Duodenal mucosa (tissue), 2 donors: ENCODE data around the gene UFL1.
"Not testable (repeated sequence)": the region's sequence is repeated elsewhere in the genome, so short reads cannot be mapped to it uniquely, and the experiment has no call there.

Experiments
- H3K27ac ChIP-seq: one replicate; pipeline ENCODE4 v1.7.0; 2013; ENCODE audit warnings: low read depth, low read length
- H3K27me3 ChIP-seq, 2 donors: one replicate each; pipeline ENCODE4 v1.7.0; 2013; ENCODE audit warnings: low read length in 2 of 2, control low read depth in 1 of 2; ENCODE audit not compliant: insufficient read depth in 2 of 2, control insufficient read depth in 1 of 2
- H3K36me3 ChIP-seq, 2 donors: one replicate each; pipeline ENCODE4 v1.7.0; 2013; ENCODE audit warnings: low read length in 2 of 2, control low read depth in 1 of 2; ENCODE audit not compliant: insufficient read depth in 2 of 2, control insufficient read depth in 1 of 2
- H3K4me1 ChIP-seq, 2 donors: one replicate each; pipeline ENCODE4 v1.7.0; 2013; ENCODE audit warnings: low read length in 2 of 2, control low read depth in 1 of 2; ENCODE audit not compliant: insufficient read depth in 2 of 2, control insufficient read depth in 1 of 2
- H3K4me3 ChIP-seq, 2 donors: one replicate each; pipeline ENCODE4 v1.7.0; 2013; ENCODE audit warnings: low read length in 2 of 2, low read depth in 1 of 2
- H3K9ac ChIP-seq, 2 donors: one replicate each; pipeline ENCODE4 v1.7.0; 2013; ENCODE audit warnings: low read length in 2 of 2, low read depth in 1 of 2
- H3K9me3 ChIP-seq, 2 donors: one replicate each; pipeline ENCODE4 v1.7.0; 2013; ENCODE audit warnings: low read length in 2 of 2, control low read depth in 1 of 2; ENCODE audit not compliant: control insufficient read depth in 1 of 2

The UFL1 gene

GRCh38 chr6:96521644-96522464 lies at the start of gene UFL1:
UFL1 (plus strand) TSS chr6:96521806; CDS start chr6:96521874, 68 bp downstream.
- H3K9ac ChIP-seq, result peak within 1 kb of the TSS; percentile 96 to 98
- H3K4me1 ChIP-seq, result peaks cover 16% of the 10 kb centered on the region in 2 donors
- peak within 1 kb of the TSS; percentile 96 for H3K27ac ChIP-seq

DNA sequence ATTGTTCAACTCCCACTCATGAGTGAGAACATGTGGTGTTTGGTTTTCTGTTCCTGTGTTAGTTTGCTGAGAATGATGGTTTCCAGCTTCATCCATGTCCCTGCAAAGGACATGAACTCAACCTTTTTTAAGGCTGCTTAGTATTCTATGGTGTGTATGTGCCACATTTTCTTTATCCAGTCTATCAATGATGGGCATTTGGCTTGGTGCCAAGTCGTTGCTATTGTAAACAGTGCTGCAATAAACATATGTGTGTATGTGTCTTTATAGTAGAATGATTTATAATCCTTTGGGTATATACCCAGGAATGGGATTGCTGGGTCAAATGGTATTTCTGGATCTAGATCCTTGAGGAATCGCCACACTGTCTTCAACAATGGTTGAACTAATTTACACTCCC lies 49.3 kb upstream of the UFL1 start:
- H3K27me3 ChIP-seq, H3K36me3 ChIP-seq, H3K27ac ChIP-seq, H3K4me1 ChIP-seq, H3K4me3 ChIP-seq, H3K9ac ChIP-seq, H3K9me3 ChIP-seq: not testable (repeated sequence)

More at GRCh38 chr6:96521644-96522464, at the start of gene UFL1:
- Histone ChIP-seq H3K9me3 (no peaks in the 10 kb centered on the region), H3K4me3 (peak within 1 kb of the TSS; percentile 89 to 93), H3K27me3 (no peaks in the 10 kb centered on the region), H3K36me3 (peaks cover 5 to 11% of the 10 kb centered on the region in 2 donors)

GRCh38 chr6:96478695-96479094 lies 42.9 kb upstream of the UFL1 start:
- H3K36me3 ChIP-seq, result no peaks in the 10 kb centered on the region
- H3K9ac ChIP-seq, result no peak overlapping the region
- peaks cover 17% of the 10 kb centered on the region in 2 donors for H3K9me3 ChIP-seq
- H3K27me3 ChIP-seq, result no peaks in the 10 kb centered on the region
- no peak overlapping the region for H3K27ac ChIP-seq
- H3K4me3 ChIP-seq, result no peak overlapping the region
- H3K4me1 ChIP-seq, result no peaks in the 10 kb centered on the region

DNA sequence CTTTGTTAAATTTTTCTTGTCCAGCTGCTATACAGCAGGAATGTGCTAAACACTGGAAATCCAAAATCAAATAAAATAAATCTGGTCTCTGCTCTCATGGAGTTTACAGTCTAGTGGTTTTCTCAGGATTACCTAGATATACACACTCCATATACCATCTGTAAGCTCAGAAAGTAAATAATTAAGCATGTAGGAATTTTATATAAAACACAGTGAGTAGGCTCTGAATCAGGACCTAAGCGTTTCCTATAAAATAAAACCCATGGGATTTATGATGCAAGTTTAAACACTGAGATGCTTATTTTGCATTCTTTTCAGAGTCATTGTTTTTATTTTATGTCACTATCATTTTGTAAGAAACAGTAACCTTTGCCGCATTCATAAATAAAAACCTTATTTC lies 29.7 kb upstream of the UFL1 start:
- no peak overlapping the region for H3K9ac ChIP-seq
- peaks cover 27 to 48% of the 10 kb centered on the region in 2 donors for H3K9me3 ChIP-seq
- no peaks in the 10 kb centered on the region for H3K27me3 ChIP-seq
- H3K36me3 ChIP-seq, result no peaks in the 10 kb centered on the region
- no peak overlapping the region for H3K4me3 ChIP-seq
- no peak overlapping the region for H3K27ac ChIP-seq
- no peaks in the 10 kb centered on the region for H3K4me1 ChIP-seq

GRCh38 chr6:96499781-96500180 lies 21.8 kb upstream of the UFL1 start:
- no peak overlapping the region for H3K4me3 ChIP-seq
- H3K9ac ChIP-seq, result no peak overlapping the region
- H3K27me3 ChIP-seq, result no peaks in the 10 kb centered on the region
- no peaks in the 10 kb centered on the region for H3K36me3 ChIP-seq
- peaks cover 14 to 24% of the 10 kb centered on the region in 2 donors for H3K9me3 ChIP-seq
- H3K4me1 ChIP-seq, result no peaks in the 10 kb centered on the region
- no peak overlapping the region for H3K27ac ChIP-seq

- H3K27ac ChIP-seq, result no peak overlapping the region
- H3K9ac ChIP-seq, result no peak overlapping the region
- no peaks in the 10 kb centered on the region for H3K27me3 ChIP-seq
- no peaks in the 10 kb centered on the region for H3K4me1 ChIP-seq
- peaks cover 12 to 23% of the 10 kb centered on the region in 2 donors for H3K9me3 ChIP-seq
- no peak overlapping the region for H3K4me3 ChIP-seq
- no peaks in the 10 kb centered on the region for H3K36me3 ChIP-seq
These were observed 18.7 kb upstream of the UFL1 start for GRCh38 chr6:96502915-96503314.

DNA sequence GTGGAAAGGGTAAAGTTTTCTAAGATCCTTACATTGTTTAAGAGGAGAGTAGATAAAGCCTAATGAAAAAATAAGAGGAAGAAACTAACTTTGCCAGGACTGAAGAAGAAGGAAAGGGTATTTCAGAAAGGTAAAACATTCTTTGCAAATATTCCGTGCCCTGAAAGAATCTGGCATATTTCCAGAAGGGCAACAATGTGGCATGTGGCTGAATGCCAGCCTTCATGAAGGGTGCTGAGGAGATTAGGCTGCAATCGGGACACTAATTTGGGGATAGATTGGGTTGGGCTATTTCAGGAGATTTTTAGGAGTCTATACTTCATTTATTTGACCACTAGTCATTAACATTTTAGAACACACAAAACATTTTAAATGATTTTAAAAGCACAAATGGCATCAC lies 16.2 kb upstream of the UFL1 start:
- no peak overlapping the region for H3K4me3 ChIP-seq
- H3K9me3 ChIP-seq, result peaks cover 2 to 17% of the 10 kb centered on the region in 2 donors
- H3K27ac ChIP-seq, result no peak overlapping the region
- H3K9ac ChIP-seq, result no peak overlapping the region
- H3K27me3 ChIP-seq, result no peaks in the 10 kb centered on the region
- H3K4me1 ChIP-seq, result no peaks in the 10 kb centered on the region
- H3K36me3 ChIP-seq, result peaks cover 0 to under 1% of the 10 kb centered on the region in 2 donors

DNA sequence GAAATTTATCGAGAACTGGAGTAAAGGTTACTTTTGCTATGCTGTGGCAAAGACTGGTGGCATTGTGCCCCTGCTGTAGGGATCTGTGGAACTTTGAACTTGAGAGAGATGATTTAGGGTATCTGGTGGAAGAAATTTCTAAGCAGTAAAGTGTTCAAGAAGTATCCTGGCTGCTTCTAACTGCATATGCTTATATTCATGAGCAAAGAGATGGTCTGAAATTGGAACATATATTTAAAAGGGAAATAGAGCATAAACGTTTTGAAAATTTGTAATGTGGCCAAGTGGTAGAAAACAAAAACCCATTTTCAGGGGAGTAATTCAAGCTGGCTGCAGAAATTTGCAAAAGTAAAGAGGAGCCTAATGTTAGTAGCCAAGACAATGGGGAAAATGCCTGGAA lies 12.3 kb upstream of the UFL1 start:
- Histone ChIP-seq H3K27me3 (no peaks in the 10 kb centered on the region), H3K27ac (no peak overlapping the region), H3K9ac (no peak overlapping the region), H3K4me3 (no peak overlapping the region), H3K4me1 (no peaks in the 10 kb centered on the region), H3K36me3 (peaks cover 4 to 8% of the 10 kb centered on the region in 2 donors), H3K9me3 (peaks cover 0 to 4% of the 10 kb centered on the region in 2 donors)

- no peaks in the 10 kb centered on the region for H3K9me3 ChIP-seq
- peak overlapping the region; percentile 89 to 93 for H3K4me3 ChIP-seq
- H3K27me3 ChIP-seq, result no peaks in the 10 kb centered on the region
- H3K9ac ChIP-seq, result peak overlapping the region; percentile 79 to 96
- no peaks in the 10 kb centered on the region for H3K36me3 ChIP-seq
- peaks cover 16% of the 10 kb centered on the region in 2 donors for H3K4me1 ChIP-seq
- no peak overlapping the region for H3K27ac ChIP-seq
These were observed 1.2 kb upstream of the UFL1 start for GRCh38 chr6:96520171-96521115.

GRCh38 chr6:96521306-96521643 lies 331 bp upstream of the UFL1 start:
- H3K9ac ChIP-seq, result peak overlapping the region; percentile 79 to 96

More at GRCh38 chr6:96521306-96521643, 331 bp upstream of the UFL1 start:
- Histone ChIP-seq H3K9me3 (no peaks in the 10 kb centered on the region), H3K27ac (peak overlapping the region; percentile 96), H3K4me1 (peaks cover 16% of the 10 kb centered on the region in 2 donors), H3K27me3 (no peaks in the 10 kb centered on the region), H3K36me3 (peaks cover 2 to 5% of the 10 kb centered on the region in 2 donors), H3K4me3 (peak overlapping the region; percentile 89 to 93)
